ENCODE measurements around the gene MRPL55.

GRCh38 chr1:228105996-228106799, 2.9 kb downstream of the MRPL55 start:
- TF ChIP-seq, protein P1, sequence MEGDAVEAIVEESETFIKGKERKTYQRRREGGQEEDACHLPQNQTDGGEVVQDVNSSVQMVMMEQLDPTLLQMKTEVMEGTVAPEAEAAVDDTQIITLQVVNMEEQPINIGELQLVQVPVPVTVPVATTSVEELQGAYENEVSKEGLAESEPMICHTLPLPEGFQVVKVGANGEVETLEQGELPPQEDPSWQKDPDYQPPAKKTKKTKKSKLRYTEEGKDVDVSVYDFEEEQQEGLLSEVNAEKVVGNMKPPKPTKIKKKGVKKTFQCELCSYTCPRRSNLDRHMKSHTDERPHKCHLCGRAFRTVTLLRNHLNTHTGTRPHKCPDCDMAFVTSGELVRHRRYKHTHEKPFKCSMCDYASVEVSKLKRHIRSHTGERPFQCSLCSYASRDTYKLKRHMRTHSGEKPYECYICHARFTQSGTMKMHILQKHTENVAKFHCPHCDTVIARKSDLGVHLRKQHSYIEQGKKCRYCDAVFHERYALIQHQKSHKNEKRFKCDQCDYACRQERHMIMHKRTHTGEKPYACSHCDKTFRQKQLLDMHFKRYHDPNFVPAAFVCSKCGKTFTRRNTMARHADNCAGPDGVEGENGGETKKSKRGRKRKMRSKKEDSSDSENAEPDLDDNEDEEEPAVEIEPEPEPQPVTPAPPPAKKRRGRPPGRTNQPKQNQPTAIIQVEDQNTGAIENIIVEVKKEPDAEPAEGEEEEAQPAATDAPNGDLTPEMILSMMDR (conservative IDR thresholded peaks at IDR 0.05; ENCODE audit: low read depth in 2 of 2) = no peak
- TF ChIP-seq EZH2phosphoT487 (IDR thresholded peaks at IDR 0.05; ENCODE audit: unreplicated experiment) (no peak), JUNB (IDR thresholded peaks at IDR 0.05; ENCODE audit: unreplicated experiment) (no peak), POLR2AphosphoS5 (IDR thresholded peaks at IDR 0.05; ENCODE audit: low read depth) (no peak), REST (IDR thresholded peaks at IDR 0.05; ENCODE audit: unreplicated experiment) (no peak), CREB1 (CRISPR knock-in tag; IDR thresholded peaks at IDR 0.05; ENCODE audit: low read depth) (no peak), EZH2 (IDR thresholded peaks at IDR 0.05; ENCODE audit: low read depth, unreplicated experiment) (no peak), STAT1 (IDR thresholded peaks at IDR 0.05; ENCODE audit: unreplicated experiment) (no peak), NANOG (IDR thresholded peaks at IDR 0.05; ENCODE audit: borderline replicate concordance) (no peak), ZNF462 (CRISPR knock-in tag; IDR thresholded peaks at IDR 0.05) (no peak)
- TF ChIP-seq, protein P2, sequence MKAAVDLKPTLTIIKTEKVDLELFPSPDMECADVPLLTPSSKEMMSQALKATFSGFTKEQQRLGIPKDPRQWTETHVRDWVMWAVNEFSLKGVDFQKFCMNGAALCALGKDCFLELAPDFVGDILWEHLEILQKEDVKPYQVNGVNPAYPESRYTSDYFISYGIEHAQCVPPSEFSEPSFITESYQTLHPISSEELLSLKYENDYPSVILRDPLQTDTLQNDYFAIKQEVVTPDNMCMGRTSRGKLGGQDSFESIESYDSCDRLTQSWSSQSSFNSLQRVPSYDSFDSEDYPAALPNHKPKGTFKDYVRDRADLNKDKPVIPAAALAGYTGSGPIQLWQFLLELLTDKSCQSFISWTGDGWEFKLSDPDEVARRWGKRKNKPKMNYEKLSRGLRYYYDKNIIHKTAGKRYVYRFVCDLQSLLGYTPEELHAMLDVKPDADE (IDR thresholded peaks at IDR 0.05) = no peak

Data from GM23338 (cell line).